Astrocyte of the spinal cord (primary cell): ENCODE results near the gene WDR27.

ENCODE experiments used
- DNase-seq: peaks from one replicate; pipeline ENCODE4 v3.0.0; 2011; ENCODE audit warnings: low read depth, low spot score
- H3K4me3 ChIP-seq: 2 replicates; pipeline ENCODE4 v1.5.1; 2011; ENCODE audit warnings: low read depth, mild to moderate bottlenecking, low read length, moderate library complexity
- in situ Hi-C: cut with HindIII; loops from 2 replicates; pipeline ENCODE4 v1.10.0; 2017; ENCODE audit warnings: low sequenced_read_pairs
- TF ChIP-seq, protein P1 (sequence below): IDR thresholded peaks from 2 replicates; pipeline ENCODE4 v1.5.1; 2012; ENCODE audit warnings: low read depth, mild to moderate bottlenecking, low read length, inconsistent platforms

Gene WDR27

DNA sequence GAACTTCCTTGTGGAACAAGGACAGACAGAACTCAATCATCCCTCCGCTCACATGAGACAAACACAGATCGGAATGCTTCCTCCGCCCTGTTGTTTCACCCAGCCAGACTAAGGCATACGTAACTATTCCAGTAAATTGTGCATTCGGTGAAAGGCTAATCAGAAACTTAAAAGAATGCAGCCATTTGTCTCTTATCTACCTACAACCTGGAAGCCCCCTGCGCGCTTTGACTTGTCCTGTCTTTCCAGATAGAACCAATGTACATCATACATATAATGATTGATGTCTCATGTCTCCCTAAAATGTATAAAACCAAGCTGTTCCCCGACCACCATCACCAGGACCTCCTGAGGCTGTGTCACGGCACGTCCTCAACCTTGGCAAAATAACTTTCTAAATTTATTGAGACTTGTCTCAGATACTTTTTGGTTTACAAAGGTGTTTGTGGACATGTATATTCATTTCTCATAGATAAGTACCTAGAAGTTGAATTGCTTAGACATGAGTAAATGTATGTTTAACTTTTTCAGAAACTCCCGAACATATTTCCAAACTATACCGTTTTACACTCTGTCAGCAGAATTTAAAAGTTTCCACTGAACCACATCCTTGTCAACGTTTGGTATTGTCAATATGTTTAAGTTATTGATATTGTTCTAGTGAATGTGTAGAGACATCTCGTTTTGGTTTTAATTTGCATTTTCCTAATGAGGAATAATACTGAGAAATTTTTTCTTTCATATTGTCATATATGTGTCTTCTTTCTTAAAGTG lies 250.6 kb downstream of the WDR27 start:
- in situ Hi-C loops = no loop called here
- no peak for DNase-seq
- no peak overlapping the region for H3K4me3 ChIP-seq
- TF ChIP-seq, protein P1, sequence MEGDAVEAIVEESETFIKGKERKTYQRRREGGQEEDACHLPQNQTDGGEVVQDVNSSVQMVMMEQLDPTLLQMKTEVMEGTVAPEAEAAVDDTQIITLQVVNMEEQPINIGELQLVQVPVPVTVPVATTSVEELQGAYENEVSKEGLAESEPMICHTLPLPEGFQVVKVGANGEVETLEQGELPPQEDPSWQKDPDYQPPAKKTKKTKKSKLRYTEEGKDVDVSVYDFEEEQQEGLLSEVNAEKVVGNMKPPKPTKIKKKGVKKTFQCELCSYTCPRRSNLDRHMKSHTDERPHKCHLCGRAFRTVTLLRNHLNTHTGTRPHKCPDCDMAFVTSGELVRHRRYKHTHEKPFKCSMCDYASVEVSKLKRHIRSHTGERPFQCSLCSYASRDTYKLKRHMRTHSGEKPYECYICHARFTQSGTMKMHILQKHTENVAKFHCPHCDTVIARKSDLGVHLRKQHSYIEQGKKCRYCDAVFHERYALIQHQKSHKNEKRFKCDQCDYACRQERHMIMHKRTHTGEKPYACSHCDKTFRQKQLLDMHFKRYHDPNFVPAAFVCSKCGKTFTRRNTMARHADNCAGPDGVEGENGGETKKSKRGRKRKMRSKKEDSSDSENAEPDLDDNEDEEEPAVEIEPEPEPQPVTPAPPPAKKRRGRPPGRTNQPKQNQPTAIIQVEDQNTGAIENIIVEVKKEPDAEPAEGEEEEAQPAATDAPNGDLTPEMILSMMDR = no peak

DNA sequence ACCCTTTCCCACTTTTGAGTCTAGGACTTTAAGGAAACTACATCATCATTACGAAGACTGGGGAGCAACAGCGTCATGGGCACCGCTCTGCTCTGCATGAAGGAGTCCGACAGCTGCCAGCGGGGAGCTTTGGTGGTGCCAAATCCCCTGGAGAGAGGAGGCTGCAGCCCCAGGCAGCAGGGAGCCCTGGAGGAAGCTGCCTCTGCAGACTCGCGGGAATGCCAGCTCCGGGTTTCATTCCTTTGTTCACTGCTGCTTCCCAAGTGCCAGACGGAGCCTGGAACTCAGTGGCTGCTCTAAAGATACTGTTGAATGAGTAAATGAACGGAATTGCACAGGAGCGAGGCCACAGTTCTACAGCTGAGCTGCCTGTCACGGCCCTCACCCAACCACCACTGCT lies 251.7 kb downstream of the WDR27 start:
- in situ Hi-C loops = no loop called here
- TF ChIP-seq, protein P1 = no peak
- H3K4me3 ChIP-seq = no peak overlapping the region
- peak; percentile 43 for DNase-seq

DNA sequence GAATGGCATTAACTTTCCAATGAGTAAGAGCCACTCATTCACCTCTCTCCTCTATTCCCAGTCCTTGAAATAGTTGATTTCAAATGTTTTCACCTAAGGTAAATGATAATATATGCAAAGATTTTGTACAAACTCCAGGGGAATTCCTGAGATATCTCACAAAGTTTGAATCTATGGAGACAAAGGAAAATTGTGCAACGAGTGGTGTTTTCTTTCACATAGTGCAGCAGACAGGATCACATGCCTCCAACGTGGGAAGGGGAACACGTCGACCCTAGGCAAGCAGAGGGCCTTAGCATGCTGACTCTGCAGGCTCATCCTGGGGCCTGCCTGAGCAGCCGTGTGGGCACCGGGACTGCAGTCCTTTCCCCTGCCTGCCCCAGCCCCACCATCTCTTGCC lies 252.6 kb downstream of the WDR27 start:
- TF ChIP-seq, protein P1 = no peak
- in situ Hi-C loops = no loop called here
- DNase-seq = no peak
- no peak overlapping the region for H3K4me3 ChIP-seq

DNA sequence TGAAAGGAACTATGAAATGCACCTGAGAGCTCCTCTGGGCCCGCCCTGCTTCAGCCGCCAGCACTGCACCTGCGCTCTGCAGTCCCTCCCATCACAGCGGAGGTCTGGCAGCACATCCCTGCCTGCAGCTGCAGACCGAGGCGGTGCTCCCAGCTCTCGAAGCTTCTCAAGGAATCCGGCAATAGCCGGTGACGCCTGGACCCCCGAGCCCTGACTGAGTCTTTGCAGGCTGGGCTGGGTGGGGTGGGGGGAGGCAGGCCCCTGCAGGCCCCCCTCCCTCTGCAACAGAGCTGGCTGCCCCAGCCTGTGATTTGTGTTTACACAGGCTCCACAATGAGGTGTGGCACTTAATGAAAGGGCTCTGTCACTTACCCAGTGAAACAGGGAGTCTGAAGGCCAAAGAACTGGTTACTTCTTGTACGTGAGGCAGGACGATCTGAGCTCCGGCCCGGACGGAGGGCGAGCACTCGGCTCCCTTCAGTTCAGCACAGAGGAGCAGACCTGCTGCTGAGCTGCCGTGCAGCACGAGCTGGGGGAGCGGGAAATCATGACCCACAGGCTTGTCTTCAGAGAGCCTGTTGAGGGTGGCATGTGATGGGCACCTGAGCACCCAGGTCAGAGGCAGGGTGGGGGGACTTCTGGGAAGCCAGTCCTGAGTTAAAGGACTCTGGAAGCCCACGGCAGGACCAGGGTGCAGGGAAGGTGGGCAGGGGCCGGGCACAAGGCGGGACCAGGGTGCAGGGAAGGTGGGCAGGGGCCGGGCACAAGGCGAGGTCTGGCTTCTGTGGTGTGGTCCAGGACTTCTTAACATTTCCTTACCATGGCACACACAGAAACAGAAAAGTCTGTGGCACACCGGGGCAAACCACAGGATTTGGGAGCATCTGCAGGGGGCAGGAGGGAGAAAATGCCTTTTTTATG lies 255.9 kb downstream of the WDR27 start:
- no peak for DNase-seq
- TF ChIP-seq, protein P1 = no peak
- in situ Hi-C loops = no loop called here
- no peak overlapping the region for H3K4me3 ChIP-seq

DNA sequence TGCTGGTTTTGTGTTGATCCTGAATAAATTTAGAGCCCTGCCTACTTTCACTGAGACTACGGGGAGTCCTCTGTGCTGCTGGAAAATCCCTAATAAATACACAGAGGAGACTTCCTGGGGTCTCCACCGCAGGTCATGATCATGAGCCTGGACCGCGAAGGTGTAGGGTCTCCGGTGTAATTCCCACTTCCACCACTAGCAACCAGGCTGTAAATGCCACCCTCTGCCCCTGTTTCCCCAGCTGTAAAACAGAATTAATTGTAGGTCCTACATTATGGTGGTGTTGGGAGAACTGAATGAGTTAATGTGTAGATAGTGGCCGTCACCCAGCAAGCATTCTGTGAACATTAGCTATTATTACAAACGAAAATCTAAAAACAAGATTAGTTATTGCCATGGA lies 256.6 kb downstream of the WDR27 start:
- in situ Hi-C loops = no loop called here
- no peak for DNase-seq
- TF ChIP-seq, protein P1 = peak; percentile 17
- no peak overlapping the region for H3K4me3 ChIP-seq

DNA sequence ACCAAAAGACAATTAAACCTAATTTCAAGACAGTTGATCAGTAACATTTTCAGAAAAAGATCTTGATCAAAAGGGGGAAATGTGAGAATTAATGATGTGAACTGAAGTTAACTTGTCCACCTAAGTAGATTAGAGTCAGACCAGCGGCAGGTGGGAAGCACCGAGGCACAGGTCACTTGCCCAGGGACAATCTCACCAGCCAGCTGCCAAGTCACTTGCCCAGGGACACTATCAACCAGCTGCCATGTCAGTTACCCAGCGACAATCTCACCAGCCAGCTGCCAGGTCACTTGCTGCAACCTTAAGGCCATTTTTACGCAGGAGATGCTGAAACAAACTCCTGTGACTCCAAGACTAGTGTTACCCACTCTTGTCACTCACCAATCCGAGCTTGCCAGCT lies 260.5 kb downstream of the WDR27 start:
- TF ChIP-seq, protein P1 = no peak
- H3K4me3 ChIP-seq = no peak overlapping the region
- no peak for DNase-seq
- in situ Hi-C loops = no loop called here
